SH-SY5Y (cell line): ENCODE results near the gene PROM1.

Experiments used
- GATA2 ChIP-seq: IDR thresholded peaks from 2 replicates; pipeline ENCODE4 v1.6.1; 2011; ENCODE audit warnings: mild to moderate bottlenecking, low read depth, low read length
- GATA3 ChIP-seq: IDR thresholded peaks from 2 replicates; pipeline ENCODE4 v1.6.1; 2011; ENCODE audit warnings: low read depth, mild to moderate bottlenecking, low read length, moderate library complexity

DNA sequence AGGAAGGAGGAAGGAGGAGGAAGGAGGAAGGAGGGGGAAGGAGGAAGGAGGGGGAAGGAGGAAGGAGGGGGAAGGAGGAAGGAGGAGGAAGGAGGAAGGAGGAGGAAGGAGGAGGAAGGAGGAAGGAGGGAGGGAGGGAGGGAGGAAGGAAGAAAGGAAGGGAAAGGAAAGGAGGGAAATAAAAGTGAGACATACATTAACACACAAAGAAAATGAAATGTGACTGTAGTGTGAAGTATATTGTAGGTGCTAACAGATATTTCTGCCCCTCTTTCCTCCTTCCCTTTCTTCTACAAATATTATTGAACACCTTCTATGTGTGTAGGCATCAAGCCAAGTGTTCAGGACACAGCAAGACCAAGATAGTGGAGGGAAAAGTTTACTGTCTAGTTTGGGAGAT lies 26.4 kb upstream of the PROM1 start:
- TF ChIP-seq GATA2 (no peak), GATA3 (no peak)
